Peyer's patch (tissue), 4 donors: ENCODE data around the gene GNAI1. TPM values are rescaled to one million over a fixed set of nuclear protein-coding genes. Genes with fewer than 3 reads are reported as not detected.

ENCODE experiments used
- DNase-seq, 3 donors: peaks; one replicate each; pipeline ENCODE4 v3.0.0-alpha.2; 2017 to 2019
- H3K27ac ChIP-seq, 4 donors: fragments of 200-600 bp; sonication (generic); one replicate each; pipeline ENCODE4 v1.5.1; 2016 to 2019
- H3K27me3 ChIP-seq, 2 donors: fragments of 200-600 bp; sonication (generic); one replicate each; pipeline ENCODE4 v1.5.1; 2019
- H3K36me3 ChIP-seq, 3 donors: fragments of 200-600 bp; sonication (generic); one replicate each; pipeline ENCODE4 v1.5.1; 2016 to 2019
- H3K4me1 ChIP-seq, 4 donors: fragments of 200-600 bp; sonication (generic); one replicate each; pipeline ENCODE4 v1.5.1; 2016 to 2019
- H3K4me3 ChIP-seq, 4 donors: fragments of 200-600 bp; sonication (generic); 1 replicate in 3 of 4; 2 replicates in 1 of 4; pipeline ENCODE4 v1.5.1; 2016 to 2019; ENCODE audit warnings: mild to moderate bottlenecking in 1 of 4
- H3K9me3 ChIP-seq, 4 donors: fragments of 200-600 bp; sonication (generic); one replicate each; pipeline ENCODE4 v1.5.1; 2016 to 2019; ENCODE audit warnings: mild to moderate bottlenecking in 1 of 4
- CTCF ChIP-seq, 6 experiments: fragments of 450-650 bp in 4 of 6; fragments of 200-600 bp in 2 of 6; sonication (generic) in 1 of 6; IDR thresholded peaks; one replicate each; pipeline ENCODE4 v1.5.1; 2017 to 2019; ENCODE audit warnings: antibody characterized with exemption in 6 of 6, mild to moderate bottlenecking in 3 of 6, moderate library complexity in 1 of 6
- POLR2A ChIP-seq, 2 donors: fragments of 450-650 bp; IDR thresholded peaks; one replicate each; pipeline ENCODE4 v1.5.1; 2017; ENCODE audit warnings: antibody characterized with exemption in 2 of 2, mild to moderate bottlenecking in 2 of 2, moderate library complexity in 2 of 2
- total RNA-seq, 4 donors: library from RNA; depleted of rRNA; stranded (reverse); fragments of >200 nt; gene quantifications; one replicate each; pipeline ENCODE4 v1.1.0, GENCODE V29; 2016

The GNAI1 gene
- total RNA-seq, 4 donors from 2014 or later, result 5.5 to 13.3 (median 8.1) TPM

DNA sequence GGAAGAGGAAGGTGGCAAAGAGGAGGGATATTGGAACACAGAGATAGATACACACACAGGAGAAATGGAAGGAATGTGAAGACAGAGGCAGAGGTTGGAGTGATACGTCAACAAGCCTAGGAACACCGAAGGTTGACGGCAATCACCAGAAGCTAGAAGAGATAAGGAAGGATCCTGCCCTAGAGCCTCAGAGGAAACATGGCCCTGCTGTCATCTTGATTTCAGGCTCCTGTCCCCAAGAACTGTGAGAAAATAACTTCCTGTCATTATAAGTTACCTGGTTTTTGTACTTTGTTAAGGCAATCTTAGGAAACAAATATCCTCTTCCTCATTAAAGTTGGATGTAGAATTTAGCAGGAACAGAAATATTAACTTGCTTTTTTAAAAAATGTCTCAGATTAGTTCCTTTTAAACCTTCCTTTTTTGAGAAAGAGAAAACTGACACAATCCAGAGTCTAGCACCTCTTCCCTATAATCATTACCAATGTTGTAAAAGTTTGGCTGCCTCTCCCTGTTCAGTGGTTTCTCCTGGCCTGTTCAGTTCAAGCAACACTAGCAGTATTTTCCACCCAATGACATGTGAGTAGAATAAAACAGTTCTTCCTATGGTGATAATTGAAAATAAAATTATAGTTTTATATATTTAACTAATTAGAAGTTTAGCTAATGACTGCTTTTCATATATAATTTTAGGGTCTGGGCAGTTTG lies 28.8 kb upstream of the GNAI1 start:
- Histone ChIP-seq H3K27ac (no peak overlapping the region), H3K4me1 (no peaks in the 10 kb centered on the region), H3K27me3 (no peaks in the 10 kb centered on the region), H3K9me3 (no peaks in the 10 kb centered on the region), H3K4me3 (no peak overlapping the region), H3K36me3 (no peaks in the 10 kb centered on the region)
- no peak for DNase-seq
- TF ChIP-seq POLR2A (IDR thresholded peaks at IDR 0.05) (no peak), CTCF (IDR thresholded peaks at IDR 0.05) (no peak)

GRCh38 chr7:80106498-80107113 lies 28.0 kb upstream of the GNAI1 start:
- TF ChIP-seq POLR2A (IDR thresholded peaks at IDR 0.05) (no peak), CTCF (IDR thresholded peaks at IDR 0.05) (no peak)
- no peaks in the 10 kb centered on the region for H3K4me1 ChIP-seq
- no peaks in the 10 kb centered on the region for H3K9me3 ChIP-seq
- no peaks in the 10 kb centered on the region for H3K36me3 ChIP-seq
- no peak overlapping the region for H3K27ac ChIP-seq
- no peak for DNase-seq
- no peaks in the 10 kb centered on the region for H3K27me3 ChIP-seq
- no peak overlapping the region for H3K4me3 ChIP-seq

DNA sequence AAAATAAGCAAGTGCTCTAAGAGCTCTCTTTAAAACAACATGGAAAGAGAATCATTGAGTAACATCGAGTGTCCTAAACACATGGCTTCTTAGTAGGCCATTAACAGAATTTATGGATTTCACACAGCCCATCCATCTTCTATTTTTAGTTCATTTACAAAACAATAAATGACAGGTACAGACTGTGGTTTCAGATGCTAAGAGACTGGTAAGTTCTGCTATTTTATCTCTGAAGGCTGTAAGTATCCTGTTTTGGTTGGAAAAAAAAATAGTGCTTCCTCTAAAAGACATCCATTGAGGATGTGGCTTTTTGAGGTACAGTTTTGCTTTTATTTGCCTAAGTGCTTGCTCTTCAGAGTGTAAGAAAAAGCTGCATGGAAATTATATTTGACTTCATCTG lies 27.4 kb upstream of the GNAI1 start:
- no peaks in the 10 kb centered on the region for H3K36me3 ChIP-seq

DNA sequence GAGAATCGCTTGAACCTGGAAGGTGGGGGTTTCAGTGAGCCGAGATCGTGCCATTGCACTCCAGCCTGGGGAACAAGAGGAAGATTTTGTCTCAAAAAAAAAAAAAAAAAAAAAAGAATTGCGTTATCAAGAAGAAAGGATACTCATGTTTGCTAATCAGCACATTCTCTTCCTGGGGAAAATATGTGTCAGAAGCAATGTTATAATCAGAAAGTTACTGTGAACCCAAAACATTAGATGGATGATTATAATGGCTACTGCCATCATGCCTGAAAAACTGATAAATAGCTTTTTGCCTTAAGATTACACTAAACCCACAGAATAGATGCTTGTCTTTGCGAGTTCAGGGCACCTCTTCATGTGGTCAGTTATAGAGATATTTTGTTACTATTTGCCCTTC lies 24.3 kb upstream of the GNAI1 start:
- Histone ChIP-seq H3K4me3 (no peak overlapping the region), H3K9me3 (no peaks in the 10 kb centered on the region), H3K4me1 (no peaks in the 10 kb centered on the region), H3K27ac (no peak overlapping the region), H3K36me3 (no peaks in the 10 kb centered on the region), H3K27me3 (no peaks in the 10 kb centered on the region)
- DNase-seq, result no peak
- TF ChIP-seq CTCF (IDR thresholded peaks at IDR 0.05), result no peak
- no peak for TF ChIP-seq POLR2A (IDR thresholded peaks at IDR 0.05)

More for the DNA sequence above, 27.4 kb upstream of the GNAI1 start:
- Histone ChIP-seq H3K27ac (no peak overlapping the region), H3K9me3 (no peaks in the 10 kb centered on the region), H3K4me3 (no peak overlapping the region), H3K27me3 (no peaks in the 10 kb centered on the region), H3K4me1 (no peaks in the 10 kb centered on the region)
- DNase-seq, result no peak
- TF ChIP-seq CTCF (IDR thresholded peaks at IDR 0.05) (no peak), POLR2A (IDR thresholded peaks at IDR 0.05) (no peak)

- no peaks in the 10 kb centered on the region for H3K36me3 ChIP-seq
- no peaks in the 10 kb centered on the region for H3K4me1 ChIP-seq
- TF ChIP-seq CTCF (IDR thresholded peaks at IDR 0.05) (no peak), POLR2A (IDR thresholded peaks at IDR 0.05) (no peak)
- H3K27ac ChIP-seq, result no peak overlapping the region
- H3K27me3 ChIP-seq, result no peaks in the 10 kb centered on the region
- no peaks in the 10 kb centered on the region for H3K9me3 ChIP-seq
- no peak overlapping the region for H3K4me3 ChIP-seq
- DNase-seq, result no peak
These were observed 20.5 kb upstream of the GNAI1 start for GRCh38 chr7:80114159-80114558.
